ENCODE measurements around the gene VPS9D1. TPM values are rescaled to one million over a fixed set of nuclear protein-coding genes. Genes with fewer than 3 reads are reported as not detected.
A peak's percentile ranks its signal among the peaks of the same experiment; 100 is the strongest.

VPS9D1 gene
- 10 to 100 TPM; 22.4 to 25.0 TPM for total RNA-seq
- polyA plus RNA-seq (ENCODE audit: insufficient read depth, low read depth, low replicate concordance): 26.9 TPM
- long read RNA-seq, donor 1, partial matches to known transcripts: 7 of 9 reads
- long read RNA-seq, donor 1, other reads (novel, unspliced or antisense): 0 of 9 reads
- long read RNA-seq, donor 2, partial matches to known transcripts: 0 of 1 reads
- long read RNA-seq, donor 2, other reads (novel, unspliced or antisense): 0 of 1 reads

- Histone ChIP-seq H3K27ac (peak within 1 kb of the TSS; percentile 95 to 97), H3K27me3 (no peaks in the 10 kb centered on the region), H3K4me1 (peaks cover 25% of the 10 kb centered on the region), H3K36me3 (ENCODE audit: low read depth, missing control alignments) (no peaks in the 10 kb centered on the region), H3K4me3 (peak within 1 kb of the TSS; percentile 90 to 93), H3K9me3 (no peaks in the 10 kb centered on the region)
- DNase-seq: peak; percentile 87
- TF ChIP-seq POLR2A (IDR thresholded peaks at IDR 0.05) (no peak), CTCF (IDR thresholded peaks at IDR 0.05) (no peak)
- 0% methylated on average over 42 to 58 of the region's 103 CpGs for WGBS, 2 donors
- intact Hi-C loops (cut with DNase I; ENCODE audit: low total_unique reads): no loop called here
Measured at GRCh38 chr16:89720813-89721545, at the start of gene VPS9D1, which contains the start of gene ZNF276. Gene VPS9D1, minus strand, starts transcription at chr16:89720898. Its CDS starts 37 bp downstream, at chr16:89720861. Gene ZNF276, plus strand, starts transcription at chr16:89721537. Its CDS starts 104 bp downstream, at chr16:89721641.

- no peak for DNase-seq
- Histone ChIP-seq H3K4me1 (no peaks in the 10 kb centered on the region), H3K27ac (no peak overlapping the region), H3K36me3 (ENCODE audit: low read depth, missing control alignments) (no peaks in the 10 kb centered on the region), H3K9me3 (no peaks in the 10 kb centered on the region), H3K27me3 (no peaks in the 10 kb centered on the region), H3K4me3 (no peak overlapping the region)
- intact Hi-C loops (cut with DNase I; ENCODE audit: low total_unique reads): no loop called here
- WGBS, 2 donors: 89 to 96% methylated on average over 7 to 16 of the region's 16 CpGs
- TF ChIP-seq CTCF (IDR thresholded peaks at IDR 0.05) (no peak), POLR2A (IDR thresholded peaks at IDR 0.05) (no peak)
Measured at GRCh38 chr16:89770367-89770766, 49.7 kb upstream of the VPS9D1 start.

GRCh38 chr16:89765292-89765830, 44.7 kb upstream of the VPS9D1 start:
- 84 to 86% methylated on average over 5 to 10 of the region's 10 CpGs for WGBS, 2 donors
- DNase-seq: no peak
- intact Hi-C loops (cut with DNase I; ENCODE audit: low total_unique reads): no loop called here
- H3K4me3 ChIP-seq: no peak overlapping the region
- no peak overlapping the region for H3K27ac ChIP-seq
- TF ChIP-seq POLR2A (IDR thresholded peaks at IDR 0.05): no peak
- no peak for TF ChIP-seq CTCF (IDR thresholded peaks at IDR 0.05)
- no peaks in the 10 kb centered on the region for H3K27me3 ChIP-seq
- no peaks in the 10 kb centered on the region for H3K36me3 ChIP-seq (ENCODE audit: low read depth, missing control alignments)
- H3K9me3 ChIP-seq: no peaks in the 10 kb centered on the region
- H3K4me1 ChIP-seq: no peaks in the 10 kb centered on the region

- intact Hi-C loops (cut with DNase I; ENCODE audit: low total_unique reads): no loop called here
- Histone ChIP-seq H3K27ac (no peak overlapping the region), H3K9me3 (no peaks in the 10 kb centered on the region), H3K4me3 (no peak overlapping the region), H3K36me3 (ENCODE audit: low read depth, missing control alignments) (no peaks in the 10 kb centered on the region), H3K4me1 (no peaks in the 10 kb centered on the region), H3K27me3 (no peaks in the 10 kb centered on the region)
- TF ChIP-seq CTCF (IDR thresholded peaks at IDR 0.05) (no peak), POLR2A (IDR thresholded peaks at IDR 0.05) (no peak)
- DNase-seq: peak; percentile 41
- 85 to 89% methylated on average over 15 to 18 of the region's 18 CpGs for WGBS, 2 donors
Measured at GRCh38 chr16:89764711-89765201, 44.1 kb upstream of the VPS9D1 start.
